Fibroblast of lung (primary cell): ENCODE measurements around the gene SHROOM3.

Experiments
- CTCF ChIP-seq, 2 donors: IDR thresholded peaks in 1 of 2; conservative IDR thresholded peaks in 1 of 2; 1 replicate in 1 of 2; 2 replicates in 1 of 2; pipeline ENCODE4 v1.5.1; 2011 to 2012; ENCODE audit warnings: low read length in 2 of 2, control low read depth in 1 of 2, inconsistent platforms in 1 of 2, low read depth in 1 of 2, mild to moderate bottlenecking in 1 of 2
- EZH2 ChIP-seq: IDR thresholded peaks from 2 replicates; pipeline ENCODE4 v1.5.1; 2012; ENCODE audit warnings: low read length, control low read depth, mild to moderate bottlenecking; ENCODE audit errors: missing control alignments

- TF ChIP-seq EZH2 (no peak), CTCF (conservative IDR thresholded peaks at IDR 0.05 in 1 of 2, IDR thresholded peaks at IDR 0.05 in 1 of 2; ENCODE audit: low read depth in 1 of 2, low read length in 2 of 2) (no peak)
Measured at GRCh38 chr4:76410636-76411035, 24.4 kb upstream of the SHROOM3 start.
